ENCODE measurements around the gene ALAS1.
"Not testable (repeated sequence)": the region's sequence is repeated elsewhere in the genome, so short reads cannot be mapped to it uniquely, and the experiment has no call there.

Gene ALAS1

DNA sequence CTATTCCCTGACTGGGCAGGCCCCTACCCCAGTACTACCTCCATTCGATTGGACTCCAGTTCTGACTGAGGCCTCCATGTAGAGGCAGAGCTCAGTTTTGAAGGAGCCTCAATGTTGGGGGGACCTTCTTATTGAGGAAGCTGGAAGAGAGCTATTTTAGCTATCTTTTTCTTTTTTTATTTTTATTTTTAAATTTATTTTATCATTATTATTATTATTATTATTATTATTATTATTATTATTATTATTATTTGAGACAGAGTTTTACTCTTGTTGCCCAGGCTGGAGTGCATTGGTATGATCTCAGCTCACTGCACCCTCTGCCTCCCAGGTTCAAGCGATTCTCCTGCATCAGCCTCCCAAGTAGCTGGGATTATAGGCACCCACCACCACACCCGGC lies 27.7 kb upstream of the ALAS1 start:
- ATAC-seq (replicated peaks); H3K36me3 Mint-ChIP-seq (ENCODE audit: insufficient read depth); DNase-seq; H3K4me3 Mint-ChIP-seq; H3K27me3 Mint-ChIP-seq; H3K9me3 Mint-ChIP-seq; H3K27ac Mint-ChIP-seq; H3K4me1 Mint-ChIP-seq (ENCODE audit: low read depth in 2 of 2): not testable (repeated sequence)

DNA sequence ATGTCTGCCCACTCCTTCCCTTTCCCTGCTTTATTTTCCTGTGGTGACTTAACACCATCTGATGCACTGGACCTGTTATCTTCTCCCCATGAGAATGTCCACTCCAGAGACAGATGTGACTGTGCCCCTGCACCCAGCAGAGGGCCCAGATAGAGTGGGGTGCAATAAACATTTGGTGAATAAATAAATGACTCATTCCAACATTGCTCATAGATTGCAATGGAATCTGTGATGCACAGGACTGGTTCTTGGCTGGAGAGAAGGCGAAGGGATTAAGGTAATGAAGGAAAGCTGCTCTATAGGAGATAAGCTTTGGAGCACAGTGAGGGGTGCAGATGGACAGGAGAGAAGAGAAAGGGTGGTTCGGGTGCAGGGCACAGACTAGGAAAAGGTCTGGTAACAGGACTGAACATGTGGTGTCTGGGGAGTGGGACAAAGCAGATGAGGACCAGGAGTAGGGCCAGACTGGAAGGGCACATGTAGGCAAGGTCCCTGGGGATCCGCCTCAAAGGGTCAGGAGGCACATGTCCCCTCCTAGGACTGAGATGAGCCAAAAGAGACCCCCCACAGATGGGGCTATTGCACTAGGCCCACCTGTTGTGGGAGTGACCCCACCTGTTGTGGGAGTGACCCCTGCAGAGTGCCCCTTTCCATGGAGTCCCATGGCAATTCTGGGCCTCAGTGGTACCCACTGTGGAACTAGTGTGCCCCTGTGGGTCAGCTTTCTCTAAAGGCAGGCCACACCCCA lies 26.3 kb upstream of the ALAS1 start:
- Mint-ChIP-seq H3K27ac (no peak overlapping the region), H3K9me3 (no peaks in the 10 kb centered on the region), H3K27me3 (no peaks in the 10 kb centered on the region), H3K4me1 (ENCODE audit: low read depth in 2 of 2) (peaks cover 0 to 8% of the 10 kb centered on the region in 2 donors), H3K4me3 (no peak overlapping the region), H3K36me3 (ENCODE audit: insufficient read depth) (no peaks in the 10 kb centered on the region)
- ATAC-seq (replicated peaks) (no peak), DNase-seq (no peak)

DNA sequence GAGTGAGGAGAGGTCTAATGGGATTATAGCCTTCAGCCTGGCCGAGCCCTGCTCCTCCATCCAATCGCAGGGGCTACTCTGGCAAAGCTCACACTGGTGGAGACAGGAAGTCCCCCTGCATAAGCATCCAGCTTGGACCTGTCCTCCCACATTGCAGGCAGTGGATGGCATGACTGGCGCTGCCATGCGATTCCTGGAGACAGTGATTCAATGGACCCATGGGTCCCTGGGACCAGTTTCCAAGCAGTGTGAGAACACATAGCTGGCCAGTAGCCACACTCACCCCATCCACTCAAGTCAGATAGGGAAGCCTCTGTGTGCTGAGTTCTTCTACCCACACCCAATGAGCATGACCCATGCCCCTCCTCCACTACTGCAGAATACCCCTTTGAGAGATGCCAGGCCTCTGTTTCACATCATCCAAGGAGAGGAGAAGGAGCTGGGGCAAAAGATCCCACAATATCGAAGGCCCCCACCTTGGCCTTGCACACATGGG lies 25.6 kb upstream of the ALAS1 start:
- Mint-ChIP-seq H3K27ac (no peak overlapping the region), H3K4me1 (ENCODE audit: low read depth in 2 of 2) (peaks cover 0 to 8% of the 10 kb centered on the region in 2 donors), H3K36me3 (ENCODE audit: insufficient read depth) (no peaks in the 10 kb centered on the region), H3K4me3 (no peak overlapping the region), H3K27me3 (no peaks in the 10 kb centered on the region), H3K9me3 (no peaks in the 10 kb centered on the region)
- no peak for ATAC-seq (replicated peaks)
- no peak for DNase-seq

- no peak for DNase-seq
- H3K36me3 Mint-ChIP-seq (ENCODE audit: insufficient read depth) = no peaks in the 10 kb centered on the region
- H3K4me3 Mint-ChIP-seq = no peak overlapping the region
- peak overlapping the region in 1 of 2 donors; percentile 11 for H3K27ac Mint-ChIP-seq
- no peaks in the 10 kb centered on the region for H3K27me3 Mint-ChIP-seq
- no peak for ATAC-seq (replicated peaks)
- H3K4me1 Mint-ChIP-seq (ENCODE audit: low read depth in 2 of 2) = peaks cover 0 to 8% of the 10 kb centered on the region in 2 donors
- no peaks in the 10 kb centered on the region for H3K9me3 Mint-ChIP-seq
Measured at GRCh38 chr3:52173101-52173500, 24.9 kb upstream of the ALAS1 start.

DNA sequence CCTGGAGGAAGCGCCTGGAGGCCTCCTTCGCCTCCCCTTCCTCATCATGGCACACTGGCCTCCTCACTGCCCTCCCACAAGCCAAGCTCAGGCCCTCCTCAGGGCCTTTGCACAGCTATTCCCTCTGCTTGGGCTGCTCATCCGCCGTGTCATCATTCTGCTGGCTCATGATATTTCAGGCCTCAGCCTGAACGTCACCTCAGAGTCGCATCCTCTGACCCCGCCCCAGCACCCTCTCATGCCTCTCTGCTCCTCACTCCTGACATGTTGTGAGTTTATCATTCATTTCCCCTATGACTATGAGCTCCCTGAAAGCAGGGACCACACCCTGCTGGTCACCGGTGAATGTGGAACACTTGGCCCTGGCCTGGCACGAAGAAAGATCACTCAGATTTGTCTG lies 23.1 kb upstream of the ALAS1 start:
- Mint-ChIP-seq H3K27ac (no peak overlapping the region), H3K4me3 (no peak overlapping the region), H3K36me3 (ENCODE audit: insufficient read depth) (no peaks in the 10 kb centered on the region), H3K27me3 (no peaks in the 10 kb centered on the region), H3K9me3 (no peaks in the 10 kb centered on the region), H3K4me1 (ENCODE audit: low read depth in 2 of 2) (peaks cover 0 to 11% of the 10 kb centered on the region in 2 donors)
- peak; percentile 24 for ATAC-seq (replicated peaks)
- no peak for DNase-seq

DNA sequence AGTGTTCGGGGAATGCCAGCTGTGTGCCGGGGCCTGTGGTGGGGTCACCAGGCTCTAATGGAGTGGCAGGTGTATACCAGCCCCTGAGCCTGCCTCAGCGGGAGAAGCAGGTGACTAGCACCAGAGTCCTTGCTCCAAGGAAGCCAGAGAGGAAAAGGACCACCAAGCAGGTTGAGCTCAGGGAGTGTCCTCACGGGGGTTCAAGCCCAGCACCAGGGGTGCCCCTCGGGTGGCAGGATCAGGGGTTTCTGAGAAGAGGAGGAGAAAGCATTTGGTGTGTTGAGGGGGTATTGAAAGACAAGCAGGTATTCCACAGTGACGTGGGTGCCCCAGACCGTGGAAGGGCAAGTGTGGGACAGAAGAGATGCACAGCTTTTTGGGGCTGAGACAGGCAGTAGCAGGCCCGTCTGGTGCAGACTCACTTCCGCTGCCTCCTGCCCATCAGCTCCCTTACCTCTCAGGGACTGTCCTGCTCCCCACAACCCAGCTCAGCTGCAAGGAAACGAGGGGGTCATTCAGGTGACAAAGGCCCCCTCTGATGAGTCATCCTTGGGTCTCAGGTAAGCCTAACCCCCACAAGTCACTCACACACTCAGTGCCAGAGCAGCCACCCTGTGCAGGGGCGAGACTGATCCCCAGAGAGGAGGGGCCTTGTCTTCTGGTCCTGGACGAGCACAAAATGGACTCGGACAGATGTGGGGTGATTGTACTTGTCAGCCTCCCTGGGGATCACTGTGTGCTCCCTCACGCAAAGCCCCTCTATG lies 22.4 kb upstream of the ALAS1 start:
- Mint-ChIP-seq H3K4me1 (ENCODE audit: low read depth in 2 of 2) (peaks cover 0 to 11% of the 10 kb centered on the region in 2 donors), H3K9me3 (no peaks in the 10 kb centered on the region), H3K27ac (no peak overlapping the region), H3K4me3 (no peak overlapping the region), H3K27me3 (no peaks in the 10 kb centered on the region), H3K36me3 (ENCODE audit: insufficient read depth) (no peaks in the 10 kb centered on the region)
- DNase-seq (no peak), ATAC-seq (replicated peaks) (no peak)

DNA sequence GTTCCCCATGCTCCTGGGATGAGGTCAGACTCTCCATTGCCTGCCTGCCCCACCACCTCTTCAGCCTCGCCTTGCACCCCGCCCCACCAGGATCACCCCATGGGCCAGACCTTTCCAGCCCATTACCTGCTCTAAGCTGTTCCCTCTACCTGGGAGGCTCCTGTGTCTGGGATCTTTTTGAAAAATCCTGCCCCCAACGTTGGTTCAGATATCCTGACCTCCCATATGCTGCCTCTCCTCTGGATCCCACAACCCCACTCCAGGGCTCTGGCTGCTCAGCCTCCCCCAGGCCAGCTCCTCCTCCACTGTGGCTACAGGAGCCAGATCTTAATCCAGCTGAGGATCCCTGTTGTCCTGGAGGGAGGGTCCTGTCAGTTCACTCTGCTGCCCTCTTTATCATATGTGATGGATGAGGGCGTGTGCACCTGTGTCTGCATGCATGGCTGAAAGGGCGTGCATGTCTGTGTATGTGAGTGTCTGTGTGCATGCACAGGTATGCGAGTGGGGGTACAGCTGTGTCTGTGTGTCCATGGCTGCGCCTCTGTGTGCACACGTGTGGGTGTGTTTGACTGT lies 21.7 kb upstream of the ALAS1 start:
- Mint-ChIP-seq H3K9me3 (no peaks in the 10 kb centered on the region), H3K4me3 (no peak overlapping the region), H3K27ac (peak overlapping the region in 1 of 2 donors; percentile 19), H3K27me3 (no peaks in the 10 kb centered on the region), H3K36me3 (ENCODE audit: insufficient read depth) (no peaks in the 10 kb centered on the region), H3K4me1 (ENCODE audit: low read depth in 2 of 2) (peaks cover 0 to 11% of the 10 kb centered on the region in 2 donors)
- ATAC-seq (replicated peaks) (no peak), DNase-seq (no peak)

DNA sequence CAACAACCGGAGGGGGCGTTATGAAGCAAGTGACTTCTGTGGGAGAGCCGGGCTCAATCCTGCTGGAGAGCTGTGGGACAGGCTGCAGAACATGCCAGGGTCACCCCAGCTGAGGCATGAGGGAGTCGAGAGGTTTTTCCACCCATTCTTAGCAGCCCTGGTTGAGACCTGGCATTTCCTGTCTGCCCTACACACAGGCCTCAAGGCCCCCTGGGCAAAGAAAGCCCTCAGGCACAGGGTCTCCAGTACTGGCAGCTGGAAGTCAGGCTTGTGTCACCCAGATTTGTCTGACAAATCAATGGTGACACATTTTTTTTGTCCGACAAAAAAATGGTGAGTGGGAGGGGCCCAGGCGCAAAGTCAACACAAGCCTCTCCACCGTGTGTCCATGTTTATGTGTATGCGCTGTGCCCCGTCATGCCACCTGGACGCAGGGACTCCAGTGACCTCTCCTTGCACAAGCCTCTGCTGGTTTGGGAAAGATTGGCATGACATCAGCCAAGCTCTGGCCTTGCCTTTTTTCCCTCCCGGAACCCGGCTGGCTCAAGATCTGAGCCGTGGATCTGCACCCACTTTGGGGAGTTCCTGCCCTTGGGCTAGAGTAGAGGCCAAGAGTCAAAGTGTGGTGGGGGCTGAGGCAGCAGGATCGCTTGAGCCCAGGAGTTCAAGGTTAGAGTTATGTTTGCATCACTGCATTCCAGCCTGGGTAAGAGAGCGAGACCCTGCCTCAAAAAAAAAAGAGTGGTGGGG lies 20.8 kb upstream of the ALAS1 start:
- Mint-ChIP-seq H3K4me1 (ENCODE audit: low read depth in 2 of 2) (peaks cover 0 to 19% of the 10 kb centered on the region in 2 donors), H3K36me3 (ENCODE audit: insufficient read depth) (no peaks in the 10 kb centered on the region), H3K9me3 (no peaks in the 10 kb centered on the region), H3K27me3 (no peaks in the 10 kb centered on the region), H3K27ac (no peak overlapping the region), H3K4me3 (no peak overlapping the region)
- no peak for DNase-seq
- ATAC-seq (replicated peaks) = no peak

DNA sequence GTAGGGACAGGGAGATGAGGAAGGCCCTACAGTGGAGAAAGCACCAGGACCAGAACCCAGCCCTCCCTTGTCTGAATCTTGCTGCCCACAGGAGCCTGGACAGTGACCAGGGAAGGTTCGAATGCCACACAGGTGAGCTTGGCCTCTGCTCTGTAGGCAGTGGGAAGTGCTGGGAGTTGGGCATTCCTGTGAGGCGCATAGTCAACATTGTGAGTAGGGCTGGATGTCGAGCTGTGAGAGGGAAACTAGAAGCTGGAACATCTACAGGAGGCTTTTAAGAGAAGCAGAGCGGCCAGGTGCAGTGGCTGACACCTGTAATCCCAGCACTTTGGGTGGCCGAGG lies 20.3 kb upstream of the ALAS1 start:
- Mint-ChIP-seq H3K27ac (no peak overlapping the region), H3K4me3 (no peak overlapping the region), H3K4me1 (ENCODE audit: low read depth in 2 of 2) (peaks cover 5 to 25% of the 10 kb centered on the region in 2 donors), H3K27me3 (no peaks in the 10 kb centered on the region), H3K36me3 (ENCODE audit: insufficient read depth) (peaks cover 4% of the 10 kb centered on the region), H3K9me3 (no peaks in the 10 kb centered on the region)
- no peak for DNase-seq
- no peak for ATAC-seq (replicated peaks)

- H3K9me3 Mint-ChIP-seq; H3K27me3 Mint-ChIP-seq; H3K36me3 Mint-ChIP-seq (ENCODE audit: insufficient read depth); H3K4me3 Mint-ChIP-seq; ATAC-seq (replicated peaks); DNase-seq: not testable (repeated sequence)
- peak overlapping the region in 1 of 2 donors; percentile 57 for H3K27ac Mint-ChIP-seq
- H3K4me1 Mint-ChIP-seq (ENCODE audit: low read depth in 2 of 2) = peaks cover 6 to 28% of the 10 kb centered on the region in 2 donors
Measured at GRCh38 chr3:52178126-52178525, 19.8 kb upstream of the ALAS1 start.

GRCh38 chr3:52178537-52178936 lies 19.4 kb upstream of the ALAS1 start:
- H3K9me3 Mint-ChIP-seq = no peaks in the 10 kb centered on the region

GRCh38 chr3:52181543-52181942 lies 16.4 kb upstream of the ALAS1 start:
- no peaks in the 10 kb centered on the region for H3K9me3 Mint-ChIP-seq
- DNase-seq (no peak), ATAC-seq (replicated peaks) (no peak)
- peaks cover 4% of the 10 kb centered on the region for H3K36me3 Mint-ChIP-seq (ENCODE audit: insufficient read depth)
- H3K27me3 Mint-ChIP-seq = no peaks in the 10 kb centered on the region
- peaks cover 6 to 29% of the 10 kb centered on the region in 2 donors for H3K4me1 Mint-ChIP-seq (ENCODE audit: low read depth in 2 of 2)
- peak overlapping the region in 1 of 2 donors; percentile 89 for H3K27ac Mint-ChIP-seq
- peak overlapping the region in 1 of 2 donors; percentile 67 for H3K4me3 Mint-ChIP-seq

More at GRCh38 chr3:52178537-52178936, 19.4 kb upstream of the ALAS1 start:
- Mint-ChIP-seq H3K4me3 (no peak overlapping the region), H3K36me3 (ENCODE audit: insufficient read depth) (peaks cover 4% of the 10 kb centered on the region), H3K27me3 (no peaks in the 10 kb centered on the region), H3K4me1 (ENCODE audit: low read depth in 2 of 2) (peaks cover 6 to 32% of the 10 kb centered on the region in 2 donors), H3K27ac (peak overlapping the region in 1 of 2 donors; percentile 57)
- DNase-seq = no peak
- ATAC-seq (replicated peaks) = no peak

DNA sequence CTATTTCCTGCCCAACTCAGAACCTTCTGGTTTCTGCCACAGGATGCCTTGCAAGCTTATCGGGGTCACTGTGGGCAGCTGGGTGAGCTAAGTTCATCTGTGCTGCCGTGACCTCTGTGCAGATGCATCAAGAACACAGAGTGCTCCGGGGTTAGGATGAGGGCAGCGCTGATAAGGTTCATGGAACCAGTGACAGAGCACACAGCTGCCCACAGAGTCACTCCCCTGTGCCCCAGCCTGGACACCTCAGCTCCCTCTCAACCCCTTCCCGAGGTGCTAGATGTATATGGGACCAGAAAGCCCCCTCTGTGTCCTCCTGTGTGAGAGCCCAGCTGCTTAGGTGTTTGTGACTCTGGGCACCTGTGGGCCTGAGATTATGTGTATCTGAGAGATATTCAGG lies 15.8 kb upstream of the ALAS1 start:
- Mint-ChIP-seq H3K4me3 (peak overlapping the region in 1 of 2 donors; percentile 67), H3K36me3 (ENCODE audit: insufficient read depth) (peaks cover 4% of the 10 kb centered on the region), H3K4me1 (ENCODE audit: low read depth in 2 of 2) (peaks cover 6 to 31% of the 10 kb centered on the region in 2 donors), H3K27ac (peak overlapping the region; percentile 82 to 89), H3K9me3 (no peaks in the 10 kb centered on the region), H3K27me3 (no peaks in the 10 kb centered on the region)
- peak; percentile 94 for ATAC-seq (replicated peaks)
- DNase-seq = peak in 2 of 3 experiments; percentile 27 to 37
